PFSK-1 (cell line): ENCODE measurements around the gene SMC4.

Experiments used
- POLR2AphosphoS5 ChIP-seq: IDR thresholded peaks from 2 replicates; pipeline ENCODE4 v1.6.1; 2012; ENCODE audit warnings: low read depth, mild to moderate bottlenecking, control low read depth, low read length, moderate library complexity
- REST ChIP-seq, 2 experiments: IDR thresholded peaks; 2 replicates each; pipeline versions ENCODE4 v1.6.1 to v1.8.0; 2011 to 2012; ENCODE audit warnings: low read depth in 2 of 2, low read length in 2 of 2, control low read depth in 1 of 2, inconsistent platforms in 1 of 2, mild to moderate bottlenecking in 1 of 2, moderate library complexity in 1 of 2; ENCODE audit not compliant: insufficient read depth in 1 of 2
- SIN3A ChIP-seq: IDR thresholded peaks from 2 replicates; pipeline ENCODE4 v1.6.1; 2012; ENCODE audit warnings: mild to moderate bottlenecking, low read length, moderate library complexity, borderline replicate concordance; ENCODE audit not compliant: insufficient read depth
- TAF1 ChIP-seq: IDR thresholded peaks from 2 replicates; pipeline ENCODE4 v1.6.1; 2012; ENCODE audit warnings: low read length, control low read depth, borderline replicate concordance; ENCODE audit not compliant: insufficient read depth

- TF ChIP-seq POLR2AphosphoS5 (no peak), REST (IDR thresholded peaks at IDR 0.05; ENCODE audit: insufficient read depth in 1 of 2, low read depth in 2 of 2, low read length in 2 of 2) (no peak), TAF1 (no peak), SIN3A (no peak)
These were observed 24.5 kb upstream of the SMC4 start for GRCh38 chr3:160374925-160375324.
